ENCODE measurements around the gene MAP2K5.
"Not testable (repeated sequence)": the region's sequence is repeated elsewhere in the genome, so short reads cannot be mapped to it uniquely, and the experiment has no call there.

MAP2K5 gene

GRCh38 chr15:67605871-67606270, 63.4 kb downstream of the MAP2K5 start:
- DNase-seq = no peak

DNA sequence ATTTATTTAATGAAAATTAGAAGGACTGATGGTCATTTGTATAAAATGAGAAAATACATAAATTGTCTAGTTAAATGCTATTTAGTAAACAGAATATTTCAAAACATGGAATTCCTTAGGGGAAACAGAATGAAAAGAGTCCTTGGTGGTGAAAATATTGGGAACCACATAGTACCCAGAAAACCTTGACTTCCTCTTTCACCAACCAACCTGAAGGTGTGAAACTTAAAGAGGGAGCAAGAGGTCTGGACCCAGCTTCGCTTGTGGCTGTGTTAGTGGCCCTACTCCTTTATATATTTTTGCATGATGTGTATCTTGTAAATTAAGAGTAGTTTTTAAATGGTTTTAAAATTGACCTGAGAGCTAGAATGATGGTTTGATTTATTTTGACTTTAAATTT, 64.2 kb downstream of the MAP2K5 start:
- no peak for DNase-seq

- no peak for DNase-seq
Measured at GRCh38 chr15:67607329-67607728, 64.8 kb downstream of the MAP2K5 start.

GRCh38 chr15:67607959-67608637, 65.6 kb downstream of the MAP2K5 start:
- no peak for DNase-seq

- DNase-seq = no peak
Measured at GRCh38 chr15:67608638-67608959, 66.1 kb downstream of the MAP2K5 start.

DNA sequence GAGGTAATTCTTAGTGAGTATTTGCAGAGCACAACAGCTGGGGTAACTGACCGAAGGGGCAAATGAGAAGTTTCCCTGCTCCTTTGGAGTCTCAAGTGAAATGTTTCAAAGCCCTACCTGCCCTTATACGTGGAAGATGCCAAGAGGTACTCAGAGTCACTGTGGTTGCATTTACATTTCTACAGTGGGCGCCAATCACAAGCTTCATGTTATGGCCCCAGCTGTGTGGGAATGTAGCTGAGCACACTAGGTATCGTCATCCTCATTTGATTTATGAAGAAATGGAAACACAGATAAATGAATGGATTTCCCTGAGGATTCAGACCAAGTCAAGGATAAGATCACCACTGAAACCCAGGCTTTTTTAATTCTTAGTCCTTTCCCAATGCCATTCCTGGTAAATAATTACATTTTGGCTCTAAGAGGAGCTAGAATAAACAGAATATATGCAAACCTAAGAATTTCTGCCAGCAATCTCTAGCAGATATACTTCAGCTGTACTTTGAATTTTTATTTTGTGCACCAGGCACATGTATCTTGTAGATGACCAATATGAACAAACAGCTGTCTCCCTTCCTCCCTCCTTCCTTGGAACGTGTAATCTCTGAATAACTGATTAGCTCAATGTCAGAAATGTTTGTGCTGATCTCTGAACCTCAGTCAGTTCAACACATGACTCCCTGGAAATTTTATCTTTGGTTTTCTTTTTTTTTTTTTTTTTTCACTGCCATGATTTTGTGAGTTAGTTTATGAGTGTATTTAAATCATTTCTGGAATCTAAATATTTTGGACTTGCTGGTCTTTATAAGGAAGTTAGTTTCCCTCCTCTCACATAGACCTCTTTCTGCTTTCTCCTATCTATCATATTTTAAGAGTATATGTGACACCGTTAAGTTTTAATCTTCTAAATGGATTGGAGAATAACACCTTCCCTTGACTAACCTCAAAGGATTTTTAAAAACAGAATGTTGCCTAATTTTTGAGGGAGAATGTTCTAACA, 69.2 kb downstream of the MAP2K5 start:
- DNase-seq = no peak

- DNase-seq = no peak
Measured at GRCh38 chr15:67613211-67613610, 70.7 kb downstream of the MAP2K5 start.

- DNase-seq = no peak
Measured at GRCh38 chr15:67613708-67614107, 71.2 kb downstream of the MAP2K5 start.

DNA sequence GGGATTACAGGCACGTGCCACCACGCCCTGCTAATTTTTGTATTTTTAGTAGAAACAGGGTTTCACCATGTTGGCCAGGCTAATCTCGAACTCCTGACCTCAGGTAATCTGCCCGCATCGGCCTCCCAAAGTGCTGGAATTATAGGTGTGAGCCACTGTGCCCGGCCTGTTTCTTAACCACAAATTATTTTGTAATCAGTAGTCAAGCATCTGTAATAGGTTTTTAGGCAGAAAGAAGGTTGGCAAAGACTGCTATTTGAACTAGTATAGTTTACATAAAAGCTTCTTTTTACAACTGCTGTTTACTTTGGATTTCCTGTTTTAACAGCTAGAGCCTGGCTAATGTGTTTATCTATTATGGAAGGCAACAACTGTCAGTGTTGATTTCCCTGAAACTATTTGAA, 72.6 kb downstream of the MAP2K5 start:
- DNase-seq = not testable (repeated sequence)

DNA sequence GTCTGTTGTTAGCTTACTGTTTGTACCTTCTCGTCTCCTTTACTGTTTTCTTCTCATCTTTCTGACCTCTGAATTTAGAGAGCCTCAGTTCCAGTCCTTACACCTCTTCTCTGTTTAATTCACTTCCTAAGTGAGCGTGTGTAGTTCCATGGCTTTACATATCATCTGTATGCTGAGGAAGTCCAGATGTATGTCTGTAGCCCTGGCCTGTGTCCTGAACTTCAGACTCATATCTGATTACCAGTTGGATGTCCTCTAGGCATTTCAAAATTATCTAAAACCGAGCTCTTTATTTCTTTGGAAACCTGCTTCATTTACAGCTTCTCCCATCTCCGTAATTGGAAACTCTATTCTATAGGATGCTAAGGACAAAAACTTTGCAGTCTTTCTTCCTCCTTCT, 75.8 kb downstream of the MAP2K5 start:
- no peak for DNase-seq

DNA sequence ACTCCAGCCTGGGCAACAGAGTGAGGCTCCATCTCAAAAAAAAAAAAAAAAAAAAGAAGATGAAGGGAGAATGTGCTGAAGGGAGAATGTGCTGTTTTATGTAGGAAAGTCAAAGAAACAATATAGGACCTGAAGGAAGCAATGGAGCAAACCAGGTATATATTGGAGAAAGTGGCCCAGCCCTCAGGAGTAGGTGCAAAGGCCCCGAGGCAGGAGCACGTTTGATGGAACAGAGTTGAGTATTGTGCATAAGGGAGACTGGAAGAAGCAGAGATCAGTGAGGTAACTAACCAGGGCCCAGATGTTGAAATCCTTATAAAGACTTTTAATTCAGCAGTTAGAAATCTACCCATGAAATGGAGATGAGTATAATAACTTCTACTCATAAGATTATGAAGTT, 79.6 kb downstream of the MAP2K5 start:
- DNase-seq = no peak

- no peak for DNase-seq
Measured at GRCh38 chr15:67632261-67632660, 89.8 kb downstream of the MAP2K5 start.

- DNase-seq = not testable (repeated sequence)
Measured at GRCh38 chr15:67635950-67636349, 93.4 kb downstream of the MAP2K5 start.

- no peak for DNase-seq
Measured at GRCh38 chr15:67639591-67639990, 97.1 kb downstream of the MAP2K5 start.

DNA sequence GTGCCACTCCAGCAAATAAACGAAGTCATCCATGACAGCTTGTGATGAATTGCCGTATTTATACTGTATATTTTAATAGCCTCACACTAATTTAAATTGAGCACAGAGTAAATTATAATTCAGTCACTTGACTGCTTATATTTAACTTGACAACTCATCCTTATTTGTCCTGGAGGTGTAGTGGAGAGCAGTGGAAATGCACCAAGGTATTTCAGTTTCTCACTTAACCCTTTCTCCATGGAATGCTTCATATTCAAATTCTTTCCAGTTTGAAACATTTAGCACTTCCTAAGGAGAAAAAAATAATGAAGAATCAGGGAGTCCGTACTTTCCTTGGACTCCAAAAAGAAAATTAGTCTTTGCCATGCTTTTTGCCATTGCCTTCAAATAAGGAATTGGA, 99.0 kb downstream of the MAP2K5 start:
- DNase-seq = no peak

DNA sequence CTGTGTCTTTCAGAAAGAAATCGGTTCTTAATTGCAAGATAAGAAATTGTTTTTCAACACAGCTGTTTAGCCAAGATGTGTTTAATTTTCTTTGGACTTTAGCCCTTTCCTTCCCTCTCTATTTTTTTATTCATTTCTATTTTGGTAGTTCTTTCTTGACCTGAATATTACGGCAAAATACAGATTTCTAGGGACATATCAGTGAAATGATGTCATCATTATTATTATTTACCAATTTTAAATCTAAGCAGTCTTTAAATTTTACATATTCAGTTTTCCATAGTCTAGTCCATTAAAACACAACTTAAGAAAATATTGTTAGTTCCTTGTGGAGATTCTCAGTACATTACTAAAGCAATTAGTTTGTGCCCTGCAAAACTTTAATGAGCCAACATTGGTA, 104.3 kb downstream of the MAP2K5 start:
- DNase-seq = no peak

- DNase-seq = no peak
Measured at GRCh38 chr15:67652586-67652985, 110.1 kb downstream of the MAP2K5 start.

DNA sequence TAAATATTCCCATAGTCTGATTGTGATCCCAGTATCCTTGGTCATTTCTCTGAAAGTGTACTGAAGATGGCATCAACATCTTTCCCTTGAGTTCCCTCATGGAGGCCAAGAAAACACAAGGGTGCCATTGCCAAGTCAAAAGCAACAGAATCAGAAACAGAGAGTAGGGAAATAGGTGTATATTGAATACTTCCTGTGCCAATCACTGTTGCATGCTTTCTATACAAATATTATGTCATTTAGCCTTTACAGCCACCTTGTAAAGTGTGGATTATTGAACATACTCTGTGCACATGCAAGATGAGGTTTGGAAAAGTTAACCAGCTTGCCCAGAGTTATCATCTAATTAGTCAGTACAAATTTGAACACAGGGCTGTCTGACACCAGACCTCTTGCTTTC, 117.9 kb downstream of the MAP2K5 start:
- DNase-seq = no peak

DNA sequence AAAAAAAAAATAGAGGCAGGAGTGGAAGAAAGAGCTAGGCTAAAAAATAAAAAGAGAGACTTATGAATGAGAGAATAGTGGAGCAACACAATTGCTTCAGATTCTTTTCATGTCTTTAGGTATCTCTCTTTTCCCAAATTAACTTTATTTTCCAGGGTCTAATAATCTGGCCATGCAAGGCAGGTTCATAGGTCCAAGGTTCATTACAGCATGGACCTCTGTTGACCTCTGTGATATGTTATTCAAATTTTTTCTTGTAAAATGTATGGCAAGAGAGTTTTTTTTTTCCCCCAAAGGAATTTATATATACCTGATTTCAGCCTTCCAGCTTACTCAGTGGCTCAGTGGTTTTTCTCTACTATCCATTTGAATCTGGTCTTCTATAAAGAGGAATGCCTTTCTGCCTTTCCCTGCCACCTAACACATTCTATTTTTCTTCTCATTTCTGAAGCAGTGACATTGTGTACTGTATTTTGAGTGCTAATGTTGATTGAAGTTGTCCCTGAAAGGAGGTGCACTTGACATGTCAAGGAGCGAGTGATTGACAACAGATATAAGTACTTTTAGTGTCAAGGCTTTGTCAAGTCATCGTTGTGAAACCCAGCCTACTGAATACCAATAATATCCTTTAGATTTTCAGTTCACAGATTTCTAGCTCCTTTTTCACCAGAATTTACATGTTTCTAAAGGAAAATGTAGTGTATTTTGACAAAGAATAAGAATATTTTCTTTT, 118.5 kb downstream of the MAP2K5 start:
- DNase-seq = no peak

DNA sequence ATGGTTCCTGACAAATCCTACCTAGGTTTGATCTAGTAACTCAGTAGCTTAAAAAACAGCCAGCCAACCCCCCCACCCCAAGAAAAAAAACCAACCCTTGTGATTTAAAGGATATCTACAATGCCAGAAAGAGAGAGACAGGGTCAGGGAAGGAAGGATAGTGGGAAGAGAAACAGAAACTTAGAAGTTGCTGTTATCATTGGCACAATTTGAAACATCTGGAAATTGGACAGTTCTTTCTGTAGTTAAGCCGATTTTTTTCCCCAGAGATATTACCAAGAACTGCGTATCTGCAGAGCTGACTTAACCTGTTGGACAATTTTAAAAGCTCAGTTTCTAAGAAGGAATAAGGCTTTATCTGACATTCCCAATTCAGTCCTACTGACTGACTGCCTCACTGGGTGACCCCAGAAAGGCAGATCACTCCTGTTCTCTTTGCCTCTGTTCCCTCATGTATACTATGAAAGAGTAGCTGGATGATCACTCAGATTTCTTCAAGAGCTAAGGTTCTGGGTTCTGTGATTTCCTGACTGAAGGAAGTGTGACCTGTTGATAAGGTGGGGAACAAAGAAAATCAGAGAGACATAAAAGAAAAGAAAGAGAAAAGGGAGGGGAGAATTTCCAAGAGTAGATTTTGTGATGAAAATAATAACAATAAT, 128.3 kb downstream of the MAP2K5 start:
- no peak for DNase-seq

- not testable (repeated sequence) for DNase-seq
Measured at GRCh38 chr15:67672834-67673233, 130.3 kb downstream of the MAP2K5 start.

- no peak for DNase-seq
Measured at GRCh38 chr15:67674983-67675382, 132.5 kb downstream of the MAP2K5 start.

- no peak for DNase-seq
Measured at GRCh38 chr15:67678089-67678488, 135.6 kb downstream of the MAP2K5 start.
